ENCODE data around the gene CYP46A1.

DNA sequence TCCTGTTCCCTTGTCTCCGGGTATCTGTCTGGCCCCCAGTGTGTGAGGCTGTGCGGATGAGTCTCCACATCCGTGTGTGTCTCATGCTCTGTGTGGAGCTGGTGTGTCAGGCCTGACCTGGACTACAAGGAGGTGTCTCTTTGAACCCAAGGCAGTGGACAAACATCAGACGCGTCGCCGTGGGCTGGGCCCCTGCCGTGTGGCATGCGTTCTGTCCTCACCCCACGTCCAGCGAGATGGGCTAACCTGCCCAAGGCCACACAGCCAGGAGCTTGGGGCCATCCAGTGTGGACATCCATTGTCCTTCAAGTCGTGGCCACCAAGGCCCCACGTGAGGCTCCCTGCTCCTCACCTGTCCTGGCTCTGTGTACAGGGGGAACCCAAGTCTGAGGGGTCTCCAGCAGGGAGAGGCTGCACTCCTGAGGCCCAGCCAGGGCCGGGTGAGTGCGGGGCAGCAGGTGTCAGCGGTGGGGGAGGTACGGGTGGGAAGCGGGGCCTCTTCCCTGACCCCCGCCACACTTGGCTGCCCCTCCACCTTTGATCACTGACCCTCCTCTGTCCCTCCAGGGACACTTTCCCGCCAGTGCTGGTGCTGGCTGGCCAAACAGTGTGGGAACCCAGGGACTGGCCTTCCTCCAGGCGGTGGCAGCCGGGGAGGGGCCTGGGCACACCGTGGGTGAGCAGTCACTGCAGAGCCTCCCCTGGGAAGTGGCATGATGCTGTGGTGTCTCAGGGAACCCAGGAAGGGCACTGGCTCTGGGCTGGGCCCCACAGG is 48.5 kb downstream of the CYP46A1 start:
- TF ChIP-seq ZNF792 (tag by site-specific recombination; IDR thresholded peaks at IDR 0.05) (no peak), ZNF768 (tag by site-specific recombination; IDR thresholded peaks at IDR 0.05) (no peak), SP2 (tag by site-specific recombination; IDR thresholded peaks at IDR 0.05) (no peak)
